ENCODE measurements around the gene CCNYL1.
"Not testable (repeated sequence)": the region's sequence is repeated elsewhere in the genome, so short reads cannot be mapped to it uniquely, and the experiment has no call there.

CCNYL1 gene

GRCh38 chr2:207698301-207698700 is 13.1 kb upstream of the CCNYL1 start:
- no peak for DNase-seq

- DNase-seq, result no peak
Observed at GRCh38 chr2:207704078-207704477, 7.4 kb upstream of the CCNYL1 start.

DNA sequence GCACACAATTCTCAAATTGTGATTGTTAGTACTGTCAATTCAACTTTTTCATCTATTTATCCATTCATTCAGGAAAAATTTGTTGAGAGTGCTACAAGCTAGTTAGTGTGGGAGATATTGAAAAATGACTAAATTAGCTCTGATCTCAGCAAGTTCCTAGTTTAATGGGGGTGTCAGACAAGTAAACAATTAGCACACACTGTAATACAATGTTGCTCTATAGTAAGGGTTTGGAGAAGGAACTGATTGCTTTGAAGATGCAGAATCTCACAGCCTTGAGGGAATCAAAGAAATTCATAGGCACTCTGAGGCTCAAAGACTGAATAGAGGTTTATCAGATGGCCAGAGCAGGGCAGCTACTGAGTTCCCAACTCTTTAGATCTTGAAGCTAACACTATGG is 6.8 kb upstream of the CCNYL1 start:
- DNase-seq, result no peak

DNA sequence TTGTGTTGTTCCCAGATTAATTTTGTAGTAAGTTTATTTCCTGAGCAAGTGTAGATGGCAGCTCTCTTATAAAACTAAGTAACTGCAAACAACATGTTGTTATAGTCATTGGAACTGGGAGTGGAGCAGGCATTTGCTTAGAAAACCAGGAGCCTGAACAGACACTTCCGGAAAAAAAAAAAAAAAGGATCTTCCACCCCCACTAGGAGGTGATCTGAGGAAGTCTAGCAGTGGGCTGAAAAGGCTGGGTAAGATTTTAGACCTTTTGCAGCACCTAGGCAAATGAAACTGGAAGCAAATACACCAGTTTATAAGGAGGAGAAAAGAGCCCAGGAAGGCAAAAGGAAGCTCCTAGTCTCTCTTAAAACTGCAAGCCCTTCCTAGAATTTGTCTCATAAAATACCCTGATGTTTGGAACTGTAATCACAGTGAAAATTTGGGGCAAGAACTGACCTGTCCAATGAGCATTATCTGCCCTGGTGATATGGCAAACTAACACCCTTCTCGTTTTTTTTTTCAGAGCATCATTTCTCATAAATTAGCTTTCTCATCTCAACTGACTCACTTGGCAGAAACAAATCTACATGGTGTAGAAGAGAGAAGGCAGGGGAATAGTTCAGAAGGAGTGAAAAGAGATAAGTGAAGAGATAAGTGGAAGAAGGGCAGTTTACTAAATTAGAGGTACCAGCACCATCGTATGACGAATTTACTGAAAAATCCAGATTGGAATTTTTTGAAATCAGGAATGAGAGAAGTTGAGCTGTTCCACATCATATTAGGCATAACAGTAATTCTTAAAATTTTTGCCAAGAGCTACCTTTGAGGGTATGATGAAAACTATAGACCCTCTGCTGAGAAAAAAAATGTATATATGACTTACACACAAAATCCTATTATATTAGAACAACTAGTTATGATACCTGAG is 4.2 kb upstream of the CCNYL1 start:
- DNase-seq, result no peak

GRCh38 chr2:207711750-207712530 is 500 bp downstream of the CCNYL1 start:
- peak; percentile 66 for DNase-seq

DNA sequence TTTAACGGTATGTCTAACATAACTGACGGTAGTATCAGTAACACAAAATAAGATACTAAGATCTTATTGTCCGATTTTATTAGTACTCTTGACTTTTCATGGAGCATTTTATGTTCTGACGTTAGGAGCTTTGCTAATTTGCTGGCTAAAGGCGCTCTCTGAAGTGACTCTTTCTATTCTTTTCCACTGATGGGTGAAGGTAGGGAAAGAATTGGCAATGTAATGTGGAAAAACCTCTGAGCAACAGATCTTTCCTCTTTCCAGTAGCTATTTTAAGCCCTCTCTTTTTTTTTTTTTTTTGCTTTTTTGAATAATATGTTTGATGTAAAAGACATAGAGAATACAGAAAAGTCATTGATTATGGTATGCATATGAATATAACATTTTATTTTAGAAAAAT is 4.6 kb downstream of the CCNYL1 start:
- DNase-seq, result no peak

- no peak for DNase-seq
Observed at GRCh38 chr2:207718521-207718920, 7.1 kb downstream of the CCNYL1 start.

- DNase-seq, result no peak
Observed at GRCh38 chr2:207719008-207719407, 7.6 kb downstream of the CCNYL1 start.

DNA sequence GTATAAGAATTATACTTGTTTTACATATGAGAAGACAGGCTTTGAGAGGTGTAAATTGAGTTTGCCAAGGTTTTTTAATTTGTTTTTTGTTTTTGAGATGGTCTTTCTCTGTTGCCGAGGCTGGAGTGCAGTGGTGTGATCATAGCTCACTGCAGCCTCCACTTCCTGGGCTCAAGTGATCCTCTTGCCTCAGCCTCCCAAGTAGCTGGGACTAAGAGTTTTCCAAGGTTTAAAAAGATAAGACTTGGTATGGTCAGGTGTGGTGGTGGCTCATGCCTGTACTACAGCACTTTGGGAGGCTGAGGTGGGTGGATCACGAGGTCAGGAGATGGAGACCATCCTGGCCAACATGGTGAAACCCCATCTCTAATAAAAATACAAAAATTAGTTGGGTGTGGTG is 8.2 kb downstream of the CCNYL1 start:
- not testable (repeated sequence) for DNase-seq

DNA sequence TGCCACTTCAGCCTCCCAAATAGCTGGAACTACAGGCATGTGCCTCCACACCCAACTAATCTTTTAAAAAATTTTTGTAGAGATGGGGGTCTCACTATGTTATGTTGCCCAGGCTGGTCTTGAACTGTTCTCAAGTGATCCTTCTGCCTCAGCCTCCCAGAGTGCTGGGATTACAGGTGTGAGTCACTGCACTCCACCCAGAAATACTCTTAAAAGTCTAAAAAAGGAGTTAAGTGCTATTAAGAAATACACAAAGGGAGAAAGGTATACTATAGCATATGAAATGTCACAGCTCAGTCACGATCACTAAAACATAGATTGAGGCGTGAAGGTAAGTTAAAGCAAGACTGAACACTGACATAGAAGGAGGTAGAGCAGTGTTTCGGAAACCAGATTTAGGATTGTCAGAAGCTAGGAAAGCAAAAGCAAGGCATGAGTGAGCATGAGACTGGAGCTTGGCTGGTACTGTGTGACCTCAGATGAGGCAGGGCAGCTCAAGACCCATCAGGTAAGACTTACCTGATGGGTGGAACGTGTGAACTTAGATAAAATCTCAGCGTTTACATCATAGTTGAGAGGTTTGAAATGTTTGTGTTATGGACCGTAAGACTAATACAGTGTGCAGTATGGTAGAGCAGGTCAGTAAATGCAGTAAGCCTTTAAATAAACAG is 9.2 kb downstream of the CCNYL1 start:
- DNase-seq, result no peak

DNA sequence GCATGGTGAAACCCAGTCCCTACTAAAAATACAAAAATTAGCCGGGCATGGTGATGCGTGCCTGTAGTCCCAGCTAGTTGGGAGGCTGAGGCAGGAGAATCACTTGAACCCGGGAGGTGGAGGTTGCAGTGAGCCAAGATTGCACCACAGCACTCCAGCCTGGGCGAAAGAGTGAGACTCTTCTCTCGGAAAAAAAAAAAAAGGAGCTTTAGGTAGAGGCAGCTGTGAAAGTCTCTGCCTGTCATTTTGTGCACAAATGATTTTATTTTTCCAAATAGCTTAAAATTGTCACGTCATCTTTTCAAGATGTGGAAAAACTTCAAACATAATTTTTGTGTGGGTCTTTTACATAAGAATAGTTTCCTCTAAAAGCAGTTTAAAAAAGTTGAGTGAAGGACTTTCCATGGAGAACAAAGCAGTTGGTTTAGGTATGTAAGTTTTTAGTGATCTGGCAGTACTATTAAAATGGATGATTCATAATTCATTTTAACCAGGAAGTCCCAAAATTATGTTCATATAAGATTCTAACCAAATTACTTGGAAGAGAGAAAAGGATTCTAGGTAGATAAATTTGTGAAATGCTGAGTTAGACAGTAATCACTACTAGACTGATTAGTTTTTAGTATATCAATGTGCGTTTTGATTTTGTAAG is 11.5 kb downstream of the CCNYL1 start:
- no peak for DNase-seq

GRCh38 chr2:207723425-207723787 is 12.0 kb downstream of the CCNYL1 start:
- not testable (repeated sequence) for DNase-seq

GRCh38 chr2:207724113-207724512 is 12.7 kb downstream of the CCNYL1 start:
- DNase-seq, result no peak

DNA sequence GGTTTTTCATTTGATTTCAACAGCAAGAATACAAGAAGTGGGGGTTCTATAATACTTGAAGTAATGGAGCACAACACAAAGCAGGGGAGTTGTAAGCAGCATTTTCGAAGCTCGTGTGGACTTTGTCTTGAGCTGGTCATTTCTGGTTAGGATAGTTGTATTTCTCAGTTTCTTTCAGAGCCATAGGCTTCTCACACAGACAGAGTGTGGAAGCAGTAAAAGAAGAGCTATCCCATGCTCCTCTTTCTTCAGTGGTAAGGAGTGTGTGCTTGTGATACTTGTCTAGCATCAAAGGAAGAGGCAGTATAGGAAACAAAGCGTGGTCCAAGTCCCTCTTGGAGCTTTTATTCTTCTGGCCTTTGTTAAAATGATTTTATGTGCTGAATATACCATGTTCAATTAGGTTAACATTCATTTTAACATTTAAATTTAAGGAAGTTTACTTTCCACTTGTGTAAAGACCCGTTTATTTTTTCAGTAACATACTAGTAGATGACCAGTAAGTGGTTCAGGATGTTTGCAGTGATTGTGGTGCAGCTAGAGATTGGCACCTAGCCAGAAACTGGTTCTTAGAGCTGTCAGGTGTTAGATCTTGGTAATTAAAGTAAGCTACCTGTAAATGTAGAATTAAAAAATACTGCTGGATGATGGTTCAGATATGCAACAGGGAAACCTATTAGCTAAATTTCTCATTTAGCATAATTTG is 14.6 kb downstream of the CCNYL1 start:
- DNase-seq, result no peak

GRCh38 chr2:207727261-207727660 is 15.8 kb downstream of the CCNYL1 start:
- DNase-seq, result no peak

DNA sequence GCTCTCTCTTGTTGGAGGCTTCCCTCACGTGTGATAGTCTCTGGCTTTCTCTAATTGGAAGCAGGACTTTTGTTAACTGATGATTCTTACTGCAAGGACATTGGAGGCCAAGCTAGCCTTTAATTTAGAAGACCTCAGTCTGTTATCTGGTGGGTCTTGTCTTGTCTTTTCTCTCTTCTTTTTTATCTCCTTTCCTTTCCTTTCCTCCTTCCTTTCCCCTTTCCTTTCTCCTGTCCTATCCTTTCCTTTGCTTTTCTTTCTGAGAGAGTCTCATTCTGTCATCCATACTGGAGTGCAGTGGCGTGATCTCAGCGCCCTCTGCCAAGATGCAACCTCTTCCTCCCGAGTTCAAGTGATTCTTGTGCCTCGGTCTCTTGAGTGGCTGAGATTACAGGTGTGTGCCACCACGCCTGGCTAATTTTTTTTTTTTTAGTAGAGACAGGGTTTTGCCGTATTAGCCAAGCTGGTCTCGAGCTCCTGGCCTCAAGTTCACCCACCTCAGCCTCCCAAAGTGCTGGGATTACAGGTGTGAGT is 18.1 kb downstream of the CCNYL1 start:
- no peak for DNase-seq

GRCh38 chr2:207731138-207731537 is 19.7 kb downstream of the CCNYL1 start:
- no peak for DNase-seq

DNA sequence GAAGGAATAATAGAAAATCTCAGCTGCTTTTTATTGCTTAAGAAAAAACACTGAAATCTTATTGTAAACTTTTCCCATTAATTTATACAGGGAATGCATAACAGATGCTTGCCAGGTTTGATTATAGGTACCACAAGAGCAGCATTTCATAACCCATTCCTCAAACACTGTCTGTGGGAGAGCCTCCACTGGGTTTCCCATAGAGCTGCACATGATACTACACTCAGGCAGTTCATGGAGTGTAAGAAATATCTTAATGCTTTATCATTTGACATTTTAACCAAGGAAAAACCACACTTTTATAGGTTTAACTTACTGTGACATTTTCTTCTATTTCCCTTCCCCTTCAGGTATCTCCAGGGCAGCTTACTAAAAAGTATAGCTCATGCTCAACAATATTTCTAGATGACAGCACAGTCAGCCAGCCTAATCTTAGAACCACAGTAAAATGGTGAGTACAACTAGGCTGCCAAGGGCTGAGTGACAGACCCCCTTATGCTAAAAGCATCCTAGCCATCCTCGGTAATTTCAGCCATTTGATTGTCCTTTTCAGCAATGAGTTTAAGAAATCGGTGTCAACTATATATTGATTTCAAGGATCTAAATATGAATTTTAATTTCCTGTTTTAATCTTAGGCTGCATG is 22.3 kb downstream of the CCNYL1 start:
- DNase-seq, result no peak

DNA sequence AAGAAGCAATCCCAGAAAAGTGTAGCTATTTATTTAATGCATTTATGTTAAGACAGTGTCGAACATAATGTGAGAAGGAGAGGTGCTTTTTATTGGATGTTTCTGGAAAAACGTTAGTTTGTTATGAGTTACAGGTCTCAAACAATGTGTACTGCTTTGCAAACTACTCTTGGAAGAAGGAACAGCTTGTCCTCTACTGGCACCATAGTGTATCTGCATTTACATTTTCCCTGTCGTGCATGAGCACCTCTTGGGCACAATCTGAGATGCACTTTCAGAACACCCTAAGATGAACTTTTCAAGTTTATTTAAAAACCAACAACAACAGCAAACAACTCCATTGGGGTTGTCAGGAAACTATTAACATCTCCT is 22.8 kb downstream of the CCNYL1 start:
- DNase-seq, result no peak

- DNase-seq, result no peak
Observed at GRCh38 chr2:207734636-207735512, 23.4 kb downstream of the CCNYL1 start.

DNA sequence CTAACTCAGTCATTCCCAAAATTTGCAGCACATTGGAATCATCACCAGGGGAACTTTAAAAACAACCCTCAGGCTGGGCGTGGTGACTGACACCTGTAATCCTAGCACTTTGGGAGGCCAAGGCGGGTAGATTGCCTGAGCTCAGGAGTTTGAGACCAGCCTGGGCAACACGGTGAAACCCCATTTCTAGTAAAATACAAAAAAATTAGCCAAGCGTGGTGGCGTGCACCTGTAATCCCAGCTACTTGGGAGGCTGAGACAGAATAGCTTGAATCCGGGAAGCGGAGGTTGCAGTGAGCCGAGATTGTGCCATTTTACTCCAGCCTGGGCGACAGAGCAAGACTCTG is 24.0 kb downstream of the CCNYL1 start:
- DNase-seq, result not testable (repeated sequence)
